Activated CD4-positive, CD25-positive, alpha-beta regulatory T cell (primary cell): Measurements from ENCODE around the gene TMEM19.

Experiments used
- DNase-seq, 4 experiments: peaks; one replicate each; lab custom pipeline; 2025; lab: John Stamatoyannopoulos, UW

The TMEM19 gene

GRCh38 chr12:71685914-71686657, at the start of gene TMEM19:
Gene TMEM19 (plus strand): TSS chr12:71686082. CDS start chr12:71686681, 599 bp downstream.
- peak; percentile 58 to 70 (median 63) for DNase-seq

DNA sequence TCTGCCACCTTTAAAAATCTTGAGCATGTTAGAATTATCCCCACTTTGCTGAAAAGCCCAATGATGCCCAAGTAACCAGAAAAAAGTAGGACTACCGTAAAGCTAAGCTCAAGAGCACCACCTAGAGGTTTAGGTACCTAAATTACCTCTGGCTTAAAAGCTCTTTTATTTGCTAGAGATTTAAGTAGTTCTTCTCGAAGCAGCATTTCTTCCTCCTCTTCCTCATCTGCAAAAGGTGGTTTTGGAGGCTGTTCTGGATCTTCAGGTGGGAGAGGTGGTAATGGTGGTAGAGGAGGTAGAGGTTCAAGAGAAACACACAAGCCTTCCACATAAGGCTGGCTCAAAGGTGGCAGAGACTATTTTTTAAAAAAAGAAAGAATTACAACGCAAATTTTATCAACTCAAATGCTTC, 49.2 kb upstream of the TMEM19 start:
- no peak for DNase-seq

DNA sequence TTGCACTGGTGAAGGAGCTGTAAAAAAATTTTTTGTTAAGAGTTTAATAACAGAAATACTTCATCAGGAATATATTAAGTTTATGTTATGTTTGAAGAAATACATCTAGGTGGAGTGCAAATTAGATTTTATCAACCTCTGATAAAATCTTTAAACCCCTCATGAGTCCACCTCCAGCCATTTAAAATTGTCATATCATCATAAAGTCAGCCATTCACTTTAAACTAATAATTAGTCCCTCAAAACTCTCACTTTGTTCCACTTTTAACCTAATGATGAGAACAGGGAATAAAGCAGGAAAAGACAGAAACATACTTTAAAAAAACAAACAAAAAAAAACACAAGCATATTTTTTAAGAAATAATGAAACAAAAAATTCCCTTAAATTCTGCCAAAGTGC, 47.4 kb upstream of the TMEM19 start:
- DNase-seq, result no peak

- no peak for DNase-seq
These were observed 46.5 kb upstream of the TMEM19 start for GRCh38 chr12:71639341-71639760.

- no peak for DNase-seq
These were observed 45.6 kb upstream of the TMEM19 start for GRCh38 chr12:71640316-71640715.

- no peak for DNase-seq
These were observed 44.5 kb upstream of the TMEM19 start for GRCh38 chr12:71641390-71641789.

GRCh38 chr12:71642264-71642663, 43.6 kb upstream of the TMEM19 start:
- DNase-seq, result no peak

DNA sequence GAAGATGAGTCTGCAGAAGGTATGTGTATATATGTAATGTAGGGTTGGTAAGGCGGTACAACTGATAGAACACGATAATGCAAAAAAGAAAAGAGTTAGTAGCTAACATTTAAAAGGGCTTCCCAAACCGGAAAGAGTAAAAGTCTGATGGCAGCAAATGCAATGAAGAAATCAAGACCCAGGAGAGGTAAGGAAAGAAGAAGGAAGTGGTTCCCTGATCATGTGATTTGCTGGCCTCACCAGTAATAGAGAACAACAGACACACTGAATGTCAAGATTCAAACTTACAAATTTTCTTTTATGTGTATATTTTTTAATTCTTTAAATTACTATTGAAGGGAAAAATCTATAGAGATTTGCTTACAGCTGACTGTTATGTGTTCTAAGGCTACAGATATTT, 40.6 kb upstream of the TMEM19 start:
- DNase-seq, result no peak

DNA sequence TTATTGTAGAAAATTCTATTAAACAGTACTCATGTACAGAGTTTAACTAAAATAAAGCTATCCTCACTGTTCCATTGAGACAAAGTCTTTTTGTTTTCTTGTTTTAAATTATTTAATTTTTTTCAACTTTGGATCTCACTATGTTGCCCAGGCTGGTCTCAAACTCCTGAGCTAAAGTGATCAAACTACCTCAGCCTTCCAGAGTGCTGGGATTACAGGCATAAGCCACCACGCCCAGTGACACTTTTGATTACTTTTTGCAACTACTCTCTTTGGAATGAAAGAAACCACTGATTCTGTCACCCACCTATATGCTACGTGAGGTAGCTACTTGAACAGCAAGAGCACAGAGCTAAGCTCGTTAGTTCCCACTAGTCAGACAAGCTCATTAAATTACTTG, 39.4 kb upstream of the TMEM19 start:
- no peak for DNase-seq

- DNase-seq, result no peak
These were observed 37.3 kb upstream of the TMEM19 start for GRCh38 chr12:71648537-71648936.

GRCh38 chr12:71649401-71649800, 36.5 kb upstream of the TMEM19 start:
- DNase-seq, result no peak

- no peak for DNase-seq
These were observed 33.2 kb upstream of the TMEM19 start for GRCh38 chr12:71652656-71653055.

DNA sequence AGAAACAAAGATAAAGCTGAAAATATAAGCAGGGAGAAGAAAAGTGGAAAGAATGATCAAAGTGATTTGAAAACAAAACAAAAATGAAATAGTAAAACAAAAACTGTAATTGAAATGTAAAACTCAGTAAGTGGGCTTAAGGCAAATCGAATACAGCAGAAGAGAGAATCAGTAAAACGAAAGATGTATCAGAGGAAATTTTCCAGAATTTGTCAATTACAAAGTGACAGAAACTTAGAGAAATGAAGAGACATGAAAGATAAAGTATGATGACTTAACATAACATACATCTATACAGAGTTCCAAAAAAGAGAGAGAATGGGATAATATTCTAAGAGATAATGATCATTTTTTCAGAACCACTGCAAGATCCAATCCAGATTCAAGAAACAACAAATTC, 32.7 kb upstream of the TMEM19 start:
- DNase-seq, result no peak

DNA sequence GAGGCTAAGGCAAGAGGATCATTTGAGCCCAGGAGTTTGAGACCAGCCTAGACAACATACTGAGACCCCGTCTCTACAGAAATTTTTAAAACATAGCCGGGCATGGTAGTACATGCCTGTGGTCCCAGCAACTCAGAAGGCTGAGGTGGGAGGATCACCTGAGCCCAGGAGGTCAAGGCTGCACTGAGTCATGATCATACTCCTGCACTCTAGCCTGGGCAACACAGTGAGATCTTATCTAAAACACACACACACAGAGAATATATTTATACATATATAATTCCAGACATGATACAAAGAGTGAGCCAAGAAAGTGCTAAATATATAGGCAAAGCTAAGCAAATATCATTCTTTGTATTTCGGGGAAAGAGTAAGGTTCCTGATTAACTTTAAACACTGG, 31.7 kb upstream of the TMEM19 start:
- DNase-seq, result no peak

- no peak for DNase-seq
These were observed 30.4 kb upstream of the TMEM19 start for GRCh38 chr12:71655495-71655894.

- no peak for DNase-seq
These were observed 30.0 kb upstream of the TMEM19 start for GRCh38 chr12:71655907-71656306.

DNA sequence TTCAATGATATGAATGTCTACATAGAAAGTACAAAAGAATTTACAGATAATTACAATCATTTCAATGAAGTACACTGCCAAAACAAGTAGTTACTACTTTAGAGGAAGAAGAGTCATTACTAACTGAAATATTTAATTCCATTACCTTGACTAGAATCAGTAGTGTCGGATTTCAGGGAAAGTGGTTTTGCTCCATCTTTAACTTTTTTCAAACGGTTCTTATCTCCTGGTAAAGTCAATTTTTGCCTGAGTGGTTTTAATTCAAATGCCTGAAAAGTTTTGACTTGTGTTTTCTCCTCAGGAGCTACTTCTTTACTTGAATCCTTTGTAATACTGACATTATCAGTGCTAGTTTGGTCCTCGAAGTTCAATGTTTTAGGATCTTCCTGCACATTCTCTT, 29.1 kb upstream of the TMEM19 start:
- DNase-seq, result no peak

DNA sequence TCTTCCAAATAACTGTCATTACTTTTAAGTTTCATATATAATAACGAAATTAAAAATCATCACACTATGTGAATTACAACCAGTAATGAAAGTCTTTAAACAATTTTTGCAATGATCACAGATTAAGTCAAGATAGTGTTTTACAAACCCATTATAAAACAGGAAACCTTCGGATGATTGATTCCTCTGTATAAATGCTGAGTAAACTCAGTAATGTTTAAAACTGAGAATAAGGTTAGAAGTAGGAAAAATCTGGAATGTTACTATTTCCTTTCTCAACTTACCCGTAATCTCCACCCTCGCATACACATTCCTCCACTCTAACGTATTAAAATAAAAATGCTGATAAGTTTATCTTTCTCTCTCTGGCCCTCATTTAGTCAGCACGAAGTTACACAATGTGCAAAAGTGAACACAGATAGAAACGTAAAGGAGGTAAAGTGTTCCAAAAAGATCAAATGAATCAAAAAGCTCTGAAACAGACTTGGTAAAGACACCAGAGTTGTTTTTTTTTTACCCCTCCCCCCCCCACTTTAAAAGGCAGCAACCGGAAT, 23.8 kb upstream of the TMEM19 start:
- no peak for DNase-seq

GRCh38 chr12:71662849-71663560, 22.9 kb upstream of the TMEM19 start:
- peak; percentile 50 to 61 (median 54) for DNase-seq

DNA sequence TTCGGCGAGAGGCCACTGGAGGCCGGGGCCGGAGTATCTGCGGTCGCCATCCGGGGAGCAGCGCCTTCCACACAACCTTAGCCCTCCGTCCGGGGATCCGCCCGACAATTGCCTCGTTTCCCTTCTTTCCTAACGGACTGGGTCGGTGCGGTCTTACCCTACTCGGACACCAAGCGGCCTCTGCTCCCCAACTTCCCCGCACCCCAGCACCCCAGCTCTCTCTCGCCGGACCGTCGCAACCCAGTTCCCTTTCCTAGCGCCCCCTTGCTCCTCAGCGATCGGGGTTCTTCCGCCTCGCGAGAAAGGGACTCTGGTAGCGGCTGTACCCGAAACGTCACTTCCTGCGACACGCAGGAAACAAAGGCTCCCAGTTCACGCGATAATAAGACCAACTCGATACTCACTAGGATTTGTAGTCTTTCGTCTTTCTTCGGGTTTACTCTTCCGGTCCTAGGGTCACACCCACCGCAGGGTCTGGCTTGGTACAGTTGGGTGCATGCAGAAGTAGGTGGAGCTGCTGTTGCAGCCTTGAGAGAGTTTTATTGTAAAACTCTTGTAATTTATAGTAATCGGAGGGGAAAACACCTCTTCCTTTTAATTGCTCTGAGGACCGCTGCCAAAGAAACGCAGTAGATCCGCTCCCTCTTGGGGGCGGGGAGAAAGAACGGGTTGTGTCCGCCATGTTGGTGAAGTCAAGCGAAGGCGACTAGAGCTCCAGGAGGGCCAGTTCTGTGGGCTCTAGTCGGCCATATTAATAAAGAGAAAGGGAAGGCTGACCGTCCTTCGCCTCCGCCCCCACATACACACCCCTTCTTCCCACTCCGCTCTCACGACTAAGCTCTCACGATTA, 22.1 kb upstream of the TMEM19 start, which contains the start of the genes THAP2 and ZFC3H1:
THAP2 (plus strand) TSS at position 741 of the 850 bp plus-strand sequence. CDS start 209 bp downstream, outside the sequence.
ZFC3H1 (minus strand) TSS at position 288 of the 850 bp plus-strand sequence; CDS start at position 50, 238 bp downstream.
- DNase-seq, result peak; percentile 78 to 87 (median 83)

DNA sequence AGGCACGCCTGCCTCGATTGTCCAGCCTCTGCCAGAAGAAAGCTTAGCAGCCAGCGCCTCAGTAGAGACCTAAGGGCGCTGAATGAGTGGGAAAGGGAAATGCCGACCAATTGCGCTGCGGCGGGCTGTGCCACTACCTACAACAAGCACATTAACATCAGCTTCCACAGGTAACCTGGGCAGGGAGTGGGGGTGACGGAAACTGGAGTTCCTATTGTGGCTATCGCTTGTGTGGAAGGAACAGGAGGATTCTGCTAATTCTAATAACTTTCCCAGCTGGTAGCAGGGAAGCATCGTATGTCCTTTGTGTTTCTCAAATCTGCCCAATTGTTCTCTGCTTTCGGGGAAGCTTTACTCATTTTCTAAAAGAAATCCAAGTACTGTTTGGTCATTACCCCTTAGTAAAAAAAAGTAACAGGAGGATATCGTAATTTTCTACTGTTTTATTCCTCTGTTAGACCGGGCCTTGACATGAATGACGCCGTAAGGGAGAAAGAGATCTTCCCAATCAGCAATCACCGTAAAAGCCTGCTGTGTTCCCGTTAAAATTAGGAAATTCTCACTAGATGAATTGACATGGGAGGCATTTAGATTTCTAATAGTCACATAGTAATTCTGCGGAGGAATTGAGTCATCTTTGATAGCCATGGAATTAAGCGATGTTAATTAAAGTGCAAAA, 21.3 kb upstream of the TMEM19 start:
- peak in 1 of 4 experiments; percentile 51 for DNase-seq
